DOHH2 (cell line): ENCODE data around the gene SLC7A11.

Experiments used
- EZH2phosphoT487 ChIP-seq: fragments of 200-600 bp; sonication (generic); IDR thresholded peaks from 2 replicates; pipeline ENCODE4 v1.6.1; 2017; ENCODE audit warnings: borderline replicate concordance, mild to moderate bottlenecking, antibody characterized with exemption, low read length, moderate library complexity, mixed read lengths
- TF ChIP-seq, protein P1 (sequence below): fragments of 200-600 bp; sonication (generic); IDR thresholded peaks from one replicate; pipeline ENCODE4 v1.5.1; 2014; ENCODE audit warnings: antibody characterized with exemption, mild to moderate bottlenecking, low read depth, low read length; ENCODE audit not compliant: poor library complexity, severe bottlenecking

DNA sequence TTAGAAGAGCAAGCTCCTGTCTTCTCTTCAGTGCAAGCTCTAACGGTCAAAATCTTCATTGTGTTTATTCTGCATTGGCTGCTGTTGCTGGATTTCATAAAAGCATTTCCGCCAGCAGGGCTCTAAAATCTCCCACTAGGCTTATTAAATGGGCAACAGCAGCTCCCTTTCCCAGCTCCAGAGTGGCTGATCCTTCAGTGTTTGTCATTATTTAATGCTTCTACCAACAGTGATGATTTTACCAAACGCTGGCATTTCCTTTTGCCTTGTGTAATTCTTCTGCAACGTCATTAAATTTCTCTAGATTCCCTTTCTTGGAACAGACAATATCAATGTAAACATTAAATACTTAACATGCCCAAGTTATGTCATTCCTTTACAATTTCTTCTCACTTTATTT lies 20.1 kb downstream of the SLC7A11 start:
- TF ChIP-seq, protein P1, sequence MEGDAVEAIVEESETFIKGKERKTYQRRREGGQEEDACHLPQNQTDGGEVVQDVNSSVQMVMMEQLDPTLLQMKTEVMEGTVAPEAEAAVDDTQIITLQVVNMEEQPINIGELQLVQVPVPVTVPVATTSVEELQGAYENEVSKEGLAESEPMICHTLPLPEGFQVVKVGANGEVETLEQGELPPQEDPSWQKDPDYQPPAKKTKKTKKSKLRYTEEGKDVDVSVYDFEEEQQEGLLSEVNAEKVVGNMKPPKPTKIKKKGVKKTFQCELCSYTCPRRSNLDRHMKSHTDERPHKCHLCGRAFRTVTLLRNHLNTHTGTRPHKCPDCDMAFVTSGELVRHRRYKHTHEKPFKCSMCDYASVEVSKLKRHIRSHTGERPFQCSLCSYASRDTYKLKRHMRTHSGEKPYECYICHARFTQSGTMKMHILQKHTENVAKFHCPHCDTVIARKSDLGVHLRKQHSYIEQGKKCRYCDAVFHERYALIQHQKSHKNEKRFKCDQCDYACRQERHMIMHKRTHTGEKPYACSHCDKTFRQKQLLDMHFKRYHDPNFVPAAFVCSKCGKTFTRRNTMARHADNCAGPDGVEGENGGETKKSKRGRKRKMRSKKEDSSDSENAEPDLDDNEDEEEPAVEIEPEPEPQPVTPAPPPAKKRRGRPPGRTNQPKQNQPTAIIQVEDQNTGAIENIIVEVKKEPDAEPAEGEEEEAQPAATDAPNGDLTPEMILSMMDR = no peak
- no peak for TF ChIP-seq EZH2phosphoT487
